Measurements from ENCODE around the gene GFI1.

- TF ChIP-seq EZH2phosphoT487 (conservative IDR thresholded peaks at IDR 0.05; ENCODE audit: low read length) (no peak), CTCF (IDR thresholded peaks at IDR 0.05; ENCODE audit: insufficient read depth, low read length, poor library complexity, severe bottlenecking) (no peak)
These were observed 19.9 kb downstream of the GFI1 start for GRCh38 chr1:92466683-92467352.
